DOHH2 (cell line): ENCODE results near the gene SHQ1.

Experiments used
- H3F3A ChIP-seq: fragments of 200-600 bp; sonication (generic), shearing (Covaris generic); 2 replicates; pipeline ENCODE4 v1.6.0; 2016; ENCODE audit warnings: antibody characterized with exemption, mild to moderate bottlenecking; ENCODE audit not compliant: control insufficient read depth, insufficient read depth
- H3K27ac ChIP-seq: fragments of 200-600 bp; sonication (generic); 2 replicates; pipeline ENCODE4 v1.5.1; 2014; ENCODE audit warnings: low read depth, mild to moderate bottlenecking, low read length, moderate library complexity
- H3K27me3 ChIP-seq: fragments of 200-600 bp; sonication (generic); 2 replicates; pipeline ENCODE4 v1.6.1; 2014; ENCODE audit warnings: mild to moderate bottlenecking, low read length, mixed read lengths; ENCODE audit not compliant: control insufficient read depth
- H3K36me3 ChIP-seq: fragments of 200-600 bp; sonication (generic); 2 replicates; pipeline ENCODE4 v1.6.1; 2014; ENCODE audit warnings: mild to moderate bottlenecking, low read length, moderate library complexity, mixed read lengths; ENCODE audit not compliant: control insufficient read depth
- H3K4me1 ChIP-seq: fragments of 200-600 bp; sonication (generic); 2 replicates; pipeline ENCODE4 v1.6.1; 2014; ENCODE audit warnings: mild to moderate bottlenecking, low read length, mixed read lengths; ENCODE audit not compliant: control insufficient read depth
- H3K4me2 ChIP-seq: fragments of 200-600 bp; sonication (generic); 2 replicates; pipeline ENCODE4 v1.6.0; 2014; ENCODE audit warnings: mild to moderate bottlenecking, low read length, moderate library complexity
- H3K4me3 ChIP-seq: fragments of 200-600 bp; sonication (generic); 2 replicates; pipeline ENCODE4 v1.5.1; 2014; ENCODE audit warnings: mild to moderate bottlenecking, low read length, mixed read lengths
- H3K79me2 ChIP-seq: fragments of 200-600 bp; sonication (generic); 2 replicates; pipeline ENCODE4 v1.6.1; 2014; ENCODE audit warnings: mild to moderate bottlenecking, low read length, mixed read lengths; ENCODE audit not compliant: control insufficient read depth
- H3K9me2 ChIP-seq: fragments of 200-600 bp; sonication (generic); replicated peaks from 2 replicates; pipeline ENCODE4 v1.6.1; 2014; ENCODE audit warnings: mild to moderate bottlenecking, low read length, mixed read lengths; ENCODE audit not compliant: control insufficient read depth
- H3K9me3 ChIP-seq: fragments of 200-600 bp; sonication (generic); 2 replicates; pipeline ENCODE4 v1.6.1; 2014; ENCODE audit warnings: antibody characterized with exemption, low read length, mixed read lengths; ENCODE audit not compliant: control insufficient read depth, insufficient read depth
- H4K20me1 ChIP-seq: fragments of 200-600 bp; sonication (generic); 2 replicates; pipeline ENCODE4 v1.6.0; 2014; ENCODE audit warnings: low read depth, mild to moderate bottlenecking, antibody characterized with exemption, low read length, moderate library complexity; ENCODE audit not compliant: control insufficient read depth, insufficient read depth
- EZH2phosphoT487 ChIP-seq: fragments of 200-600 bp; sonication (generic); IDR thresholded peaks from 2 replicates; pipeline ENCODE4 v1.6.1; 2017; ENCODE audit warnings: borderline replicate concordance, mild to moderate bottlenecking, antibody characterized with exemption, low read length, moderate library complexity, mixed read lengths
- TF ChIP-seq, protein P1 (sequence below): fragments of 200-600 bp; sonication (generic); IDR thresholded peaks from one replicate; pipeline ENCODE4 v1.5.1; 2014; ENCODE audit warnings: antibody characterized with exemption, mild to moderate bottlenecking, low read depth, low read length; ENCODE audit not compliant: poor library complexity, severe bottlenecking

The SHQ1 gene

DNA sequence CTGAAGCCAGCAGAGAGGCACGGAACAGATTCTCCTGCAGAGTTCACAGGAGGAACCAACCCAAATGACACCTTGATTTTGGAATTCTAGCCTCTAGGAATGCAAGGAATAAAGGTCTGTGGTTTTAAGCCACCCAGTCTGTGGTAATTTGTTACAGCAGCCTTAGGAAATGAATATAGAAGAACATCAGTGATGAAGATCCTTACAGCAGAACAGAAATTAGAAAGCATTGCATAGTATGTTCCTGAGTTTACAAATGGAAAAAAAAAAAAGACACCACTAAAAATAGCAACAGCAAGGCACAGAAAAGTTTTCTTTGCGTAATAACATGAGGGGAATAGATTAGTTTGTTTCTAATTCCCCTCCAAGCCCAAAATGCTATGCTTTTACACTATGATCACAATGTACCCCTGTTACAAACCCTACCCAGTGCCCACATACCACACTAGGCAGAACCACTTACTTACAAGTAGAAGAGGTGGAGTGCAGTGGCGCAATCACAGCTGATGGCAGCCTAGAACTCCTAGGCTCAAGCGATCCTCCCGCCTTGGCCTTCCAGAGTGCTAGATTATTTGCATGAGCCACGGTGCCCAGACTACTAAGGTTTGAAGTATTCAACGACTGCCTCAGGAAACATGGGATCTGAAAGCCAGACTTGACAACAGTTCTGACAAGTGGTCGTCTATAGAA, 84.3 kb downstream of the SHQ1 start:
- Histone ChIP-seq H3K79me2 (no peaks in the 10 kb centered on the region), H3K27ac (no peak overlapping the region), H3K4me2 (no peak overlapping the region), H3K4me1 (peaks cover 6% of the 10 kb centered on the region), H3K27me3 (no peaks in the 10 kb centered on the region), H3K4me3 (no peak overlapping the region), H3K9me3 (no peaks in the 10 kb centered on the region), H3K36me3 (peaks cover 2% of the 10 kb centered on the region), H3K9me2 (no peaks in the 10 kb centered on the region), H4K20me1 (no peaks in the 10 kb centered on the region), H3F3A (no peaks in the 10 kb centered on the region)
- no peak for TF ChIP-seq EZH2phosphoT487
- TF ChIP-seq, protein P1, sequence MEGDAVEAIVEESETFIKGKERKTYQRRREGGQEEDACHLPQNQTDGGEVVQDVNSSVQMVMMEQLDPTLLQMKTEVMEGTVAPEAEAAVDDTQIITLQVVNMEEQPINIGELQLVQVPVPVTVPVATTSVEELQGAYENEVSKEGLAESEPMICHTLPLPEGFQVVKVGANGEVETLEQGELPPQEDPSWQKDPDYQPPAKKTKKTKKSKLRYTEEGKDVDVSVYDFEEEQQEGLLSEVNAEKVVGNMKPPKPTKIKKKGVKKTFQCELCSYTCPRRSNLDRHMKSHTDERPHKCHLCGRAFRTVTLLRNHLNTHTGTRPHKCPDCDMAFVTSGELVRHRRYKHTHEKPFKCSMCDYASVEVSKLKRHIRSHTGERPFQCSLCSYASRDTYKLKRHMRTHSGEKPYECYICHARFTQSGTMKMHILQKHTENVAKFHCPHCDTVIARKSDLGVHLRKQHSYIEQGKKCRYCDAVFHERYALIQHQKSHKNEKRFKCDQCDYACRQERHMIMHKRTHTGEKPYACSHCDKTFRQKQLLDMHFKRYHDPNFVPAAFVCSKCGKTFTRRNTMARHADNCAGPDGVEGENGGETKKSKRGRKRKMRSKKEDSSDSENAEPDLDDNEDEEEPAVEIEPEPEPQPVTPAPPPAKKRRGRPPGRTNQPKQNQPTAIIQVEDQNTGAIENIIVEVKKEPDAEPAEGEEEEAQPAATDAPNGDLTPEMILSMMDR = no peak

DNA sequence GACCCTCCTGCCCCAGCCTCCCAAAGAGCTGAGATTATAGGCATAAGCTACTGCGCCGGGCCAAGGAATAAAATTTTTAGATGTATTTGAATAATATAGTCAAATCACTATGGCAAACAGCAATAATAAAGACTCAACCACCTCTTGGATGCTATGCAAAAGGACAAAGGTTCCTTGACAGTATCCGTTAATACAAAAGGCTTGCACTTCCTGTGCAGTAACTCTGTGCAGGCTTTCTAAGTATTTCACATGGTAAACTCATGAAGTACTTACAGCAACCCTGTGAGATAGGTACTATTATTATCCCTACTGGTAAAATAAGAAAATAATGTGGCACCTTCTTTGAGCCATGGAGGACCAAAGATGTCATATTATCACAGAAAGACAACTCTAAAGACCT, 86.8 kb downstream of the SHQ1 start:
- H3K36me3 ChIP-seq = peaks cover 5% of the 10 kb centered on the region
- no peak overlapping the region for H3K4me3 ChIP-seq
- no peaks in the 10 kb centered on the region for H3K27me3 ChIP-seq
- no peaks in the 10 kb centered on the region for H4K20me1 ChIP-seq
- H3F3A ChIP-seq = peaks cover 4% of the 10 kb centered on the region; the same call in 1 of the 2 replicates
- H3K9me3 ChIP-seq = no peaks in the 10 kb centered on the region
- H3K79me2 ChIP-seq = no peaks in the 10 kb centered on the region
- TF ChIP-seq, protein P1 = no peak
- no peak for TF ChIP-seq EZH2phosphoT487
- peaks cover 29% of the 10 kb centered on the region for H3K4me1 ChIP-seq
- no peaks in the 10 kb centered on the region for H3K9me2 ChIP-seq
- no peak overlapping the region for H3K4me2 ChIP-seq
- no peak overlapping the region for H3K27ac ChIP-seq

DNA sequence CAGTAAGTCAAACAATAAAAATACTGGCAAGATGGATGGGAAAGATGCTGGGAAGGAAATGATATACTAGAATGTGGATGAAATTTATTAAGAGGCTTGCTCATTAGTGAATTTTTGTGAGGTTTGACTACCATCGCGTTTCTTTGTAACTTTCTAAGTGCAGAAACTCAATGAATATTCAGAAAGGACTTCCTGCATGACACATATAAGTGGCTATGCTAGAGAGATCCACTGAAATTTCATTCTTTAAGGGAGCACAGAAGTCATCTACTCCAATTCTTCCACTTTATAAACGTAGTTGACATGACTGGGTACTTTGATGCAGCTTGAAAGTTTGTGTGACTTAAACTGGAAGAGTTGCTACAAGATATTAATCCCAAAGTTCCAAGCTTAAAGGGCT, 88.0 kb downstream of the SHQ1 start:
- peaks cover 2% of the 10 kb centered on the region for H3K36me3 ChIP-seq
- H3F3A ChIP-seq = peaks cover 4% of the 10 kb centered on the region; the same call in 1 of the 2 replicates
- H3K4me2 ChIP-seq = no peak overlapping the region
- H4K20me1 ChIP-seq = no peaks in the 10 kb centered on the region
- no peaks in the 10 kb centered on the region for H3K27me3 ChIP-seq
- no peaks in the 10 kb centered on the region for H3K9me2 ChIP-seq
- no peaks in the 10 kb centered on the region for H3K79me2 ChIP-seq
- no peak overlapping the region for H3K4me3 ChIP-seq
- no peaks in the 10 kb centered on the region for H3K9me3 ChIP-seq
- TF ChIP-seq EZH2phosphoT487 = no peak
- TF ChIP-seq, protein P1 = no peak
- H3K4me1 ChIP-seq = peaks cover 40% of the 10 kb centered on the region
- no peak overlapping the region for H3K27ac ChIP-seq
